ENCODE data around the gene PYM1. TPM values are rescaled to one million over a fixed set of nuclear protein-coding genes. Genes with fewer than 3 reads are reported as not detected.

PYM1 gene
- total RNA-seq, 1 experiment from 2014 or later, result 24.8 TPM

- Histone ChIP-seq H3K27ac (ENCODE audit: low read depth, low read length) (no peak overlapping the region), H3K9me2 (ENCODE audit: insufficient read depth) (no peaks in the 10 kb centered on the region), H2AFZ (ENCODE audit: low read depth, low read length, poor library complexity, severe bottlenecking) (no peak overlapping the region), H3K36me3 (ENCODE audit: control insufficient read depth in 1 of 2, insufficient read depth in 2 of 2, low read length in 2 of 2) (no peaks in the 10 kb centered on the region), H3K79me2 (ENCODE audit: insufficient read depth, low read length) (no peaks in the 10 kb centered on the region), H3K27me3 (ENCODE audit: insufficient read depth, low read length) (no peaks in the 10 kb centered on the region), H3K4me2 (ENCODE audit: low read length) (no peak overlapping the region), H3K4me3 (replicated peaks in 1 of 2; ENCODE audit: low read depth in 1 of 2, low read length in 2 of 2) (no peak overlapping the region), H3K9ac (ENCODE audit: low read length) (no peak overlapping the region), H4K20me1 (ENCODE audit: insufficient read depth) (no peaks in the 10 kb centered on the region), H3K4me1 (ENCODE audit: control insufficient read depth in 1 of 2, insufficient read depth in 2 of 2, low read length in 2 of 2) (no peaks in the 10 kb centered on the region; a peak in 1 of 4 replicates), H3K9me3 (ENCODE audit: control insufficient read depth in 1 of 2, insufficient read depth in 1 of 2, low read depth in 1 of 2, low read length in 2 of 2) (no peaks in the 10 kb centered on the region; a peak in 1 of 4 replicates)
- no peak for ATAC-seq
- TF ChIP-seq MAX (IDR thresholded peaks at IDR 0.05), result no peak
- TF ChIP-seq POLR2AphosphoS5 (IDR thresholded peaks at IDR 0.05; ENCODE audit: low read depth, low read length), result no peak
- TF ChIP-seq SP1 (IDR thresholded peaks at IDR 0.05; ENCODE audit: low read depth), result no peak
- TF ChIP-seq EZH2 (IDR thresholded peaks at IDR 0.05), result no peak
- TF ChIP-seq SIN3A (IDR thresholded peaks at IDR 0.05; ENCODE audit: low read depth), result no peak
- intact Hi-C loops (cut with micrococcal nuclease), result no loop called here
- BruUV-seq (replicated peaks), result no TSS peak
- ChIA-PET POLR2A (interaction anchor here (1.1 kb wide), 1 partner anchor 43 kb away, joined by 6 read pairs; the partner anchor contains the start of genes ORMDL2 and SARNP), RAD21 (ENCODE audit: low non-redundant PET in 1 of 2, low total read pairs in 2 of 2, uncharacterized antibody in 2 of 2, unreplicated experiment in 2 of 2) (no interaction called here), CTCF (no interaction called here)
- no peak for DNase-seq (ENCODE audit: low read depth, low spot score)
Measured at GRCh38 chr12:55861396-55861795, 66.3 kb downstream of the PYM1 start.

GRCh38 chr12:55852740-55853139 lies 75.0 kb downstream of the PYM1 start:
- Histone ChIP-seq H3K9me2 (ENCODE audit: insufficient read depth) (no peaks in the 10 kb centered on the region), H2AFZ (ENCODE audit: low read depth, low read length, poor library complexity, severe bottlenecking) (no peak overlapping the region), H4K20me1 (ENCODE audit: insufficient read depth) (no peaks in the 10 kb centered on the region), H3K4me2 (ENCODE audit: low read length) (no peak overlapping the region), H3K4me3 (replicated peaks in 1 of 2; ENCODE audit: low read depth in 1 of 2, low read length in 2 of 2) (no peak overlapping the region), H3K9me3 (ENCODE audit: control insufficient read depth in 1 of 2, insufficient read depth in 1 of 2, low read depth in 1 of 2, low read length in 2 of 2) (no peaks in the 10 kb centered on the region), H3K27me3 (ENCODE audit: insufficient read depth, low read length) (no peaks in the 10 kb centered on the region), H3K4me1 (ENCODE audit: control insufficient read depth in 1 of 2, insufficient read depth in 2 of 2, low read length in 2 of 2) (peaks cover under 1 to 10% of the 10 kb centered on the region in 2 experiments; a peak in 3 of 4 replicates), H3K9ac (ENCODE audit: low read length) (no peak overlapping the region), H3K36me3 (ENCODE audit: control insufficient read depth in 1 of 2, insufficient read depth in 2 of 2, low read length in 2 of 2) (no peaks in the 10 kb centered on the region), H3K27ac (ENCODE audit: low read depth, low read length) (no peak overlapping the region), H3K79me2 (ENCODE audit: insufficient read depth, low read length) (no peaks in the 10 kb centered on the region)
- ChIA-PET POLR2A (no interaction called here), RAD21 (ENCODE audit: low non-redundant PET in 1 of 2, low total read pairs in 2 of 2, uncharacterized antibody in 2 of 2, unreplicated experiment in 2 of 2) (no interaction called here), CTCF (no interaction called here)
- TF ChIP-seq CEBPB (IDR thresholded peaks at IDR 0.05; ENCODE audit: low read depth) (no peak), REST (IDR thresholded peaks at IDR 0.05; ENCODE audit: low read depth) (no peak), ZFX (IDR thresholded peaks at IDR 0.05) (no peak), TCF7L2 (IDR thresholded peaks at IDR 0.05; ENCODE audit: borderline replicate concordance, extremely low read depth, insufficient read depth, insufficient read length) (no peak), MAX (IDR thresholded peaks at IDR 0.05) (no peak), FOSL1 (IDR thresholded peaks at IDR 0.05; ENCODE audit: low read depth) (no peak), JUND (IDR thresholded peaks at IDR 0.05) (no peak)
- DNase-seq (ENCODE audit: low read depth, low spot score) (no peak), ATAC-seq (no peak)
- BruUV-seq (replicated peaks), result no TSS peak
- intact Hi-C loops (cut with micrococcal nuclease), result no loop called here

Data from HCT116 (cell line).